PC-3 (cell line): Measurements from ENCODE around the gene STAT3.

ENCODE experiments used
- EZH2 ChIP-seq: fragments of 300-600 bp; sonication (generic); IDR thresholded peaks from one replicate; pipeline ENCODE4 v1.6.1; 2017; ENCODE audit warnings: antibody characterized with exemption, mild to moderate bottlenecking, low read length; ENCODE audit not compliant: unreplicated experiment
- TF ChIP-seq, protein P1 (sequence below): fragments of 300-600 bp; sonication (generic); conservative IDR thresholded peaks from 2 replicates; pipeline ENCODE4 v1.5.1; 2017; ENCODE audit warnings: antibody characterized with exemption, low read depth, mild to moderate bottlenecking, low read length

DNA sequence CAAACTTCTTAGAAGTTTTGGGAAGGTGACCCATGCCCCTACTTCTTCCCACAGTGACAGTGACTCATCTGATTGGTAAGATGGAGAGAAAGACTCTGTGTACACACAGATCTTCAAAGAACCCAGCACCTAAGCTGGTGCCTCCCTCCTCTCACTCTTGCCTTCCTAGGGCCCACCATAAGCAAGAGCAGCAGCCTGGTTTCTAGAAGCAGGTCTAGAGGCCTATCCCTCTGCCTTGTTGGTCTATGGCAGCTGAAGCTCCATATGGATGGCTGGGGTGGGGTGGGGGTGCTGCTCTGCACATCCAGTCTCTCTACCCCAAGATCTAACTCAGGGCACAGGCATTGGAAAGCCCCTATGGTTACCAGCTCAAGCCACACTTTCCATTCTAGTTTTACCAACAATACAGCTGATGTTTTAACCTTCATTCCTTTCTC is 47.5 kb downstream of the STAT3 start:
- TF ChIP-seq, protein P1, sequence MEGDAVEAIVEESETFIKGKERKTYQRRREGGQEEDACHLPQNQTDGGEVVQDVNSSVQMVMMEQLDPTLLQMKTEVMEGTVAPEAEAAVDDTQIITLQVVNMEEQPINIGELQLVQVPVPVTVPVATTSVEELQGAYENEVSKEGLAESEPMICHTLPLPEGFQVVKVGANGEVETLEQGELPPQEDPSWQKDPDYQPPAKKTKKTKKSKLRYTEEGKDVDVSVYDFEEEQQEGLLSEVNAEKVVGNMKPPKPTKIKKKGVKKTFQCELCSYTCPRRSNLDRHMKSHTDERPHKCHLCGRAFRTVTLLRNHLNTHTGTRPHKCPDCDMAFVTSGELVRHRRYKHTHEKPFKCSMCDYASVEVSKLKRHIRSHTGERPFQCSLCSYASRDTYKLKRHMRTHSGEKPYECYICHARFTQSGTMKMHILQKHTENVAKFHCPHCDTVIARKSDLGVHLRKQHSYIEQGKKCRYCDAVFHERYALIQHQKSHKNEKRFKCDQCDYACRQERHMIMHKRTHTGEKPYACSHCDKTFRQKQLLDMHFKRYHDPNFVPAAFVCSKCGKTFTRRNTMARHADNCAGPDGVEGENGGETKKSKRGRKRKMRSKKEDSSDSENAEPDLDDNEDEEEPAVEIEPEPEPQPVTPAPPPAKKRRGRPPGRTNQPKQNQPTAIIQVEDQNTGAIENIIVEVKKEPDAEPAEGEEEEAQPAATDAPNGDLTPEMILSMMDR: no peak
- no peak for TF ChIP-seq EZH2
